GM18508 (cell line): ENCODE data around the gene OXLD1.
"Not testable (repeated sequence)": the region's sequence is repeated elsewhere in the genome, so short reads cannot be mapped to it uniquely, and the experiment has no call there.

Source experiments
- ATAC-seq: cut with Tn5 transposase; IDR thresholded peaks from one replicate; pipeline ENCODE4 v1.9.1; 2021; ENCODE audit warnings: moderate number of reproducible peaks; ENCODE audit not compliant: insufficient read depth, unreplicated experiment

The OXLD1 gene

DNA sequence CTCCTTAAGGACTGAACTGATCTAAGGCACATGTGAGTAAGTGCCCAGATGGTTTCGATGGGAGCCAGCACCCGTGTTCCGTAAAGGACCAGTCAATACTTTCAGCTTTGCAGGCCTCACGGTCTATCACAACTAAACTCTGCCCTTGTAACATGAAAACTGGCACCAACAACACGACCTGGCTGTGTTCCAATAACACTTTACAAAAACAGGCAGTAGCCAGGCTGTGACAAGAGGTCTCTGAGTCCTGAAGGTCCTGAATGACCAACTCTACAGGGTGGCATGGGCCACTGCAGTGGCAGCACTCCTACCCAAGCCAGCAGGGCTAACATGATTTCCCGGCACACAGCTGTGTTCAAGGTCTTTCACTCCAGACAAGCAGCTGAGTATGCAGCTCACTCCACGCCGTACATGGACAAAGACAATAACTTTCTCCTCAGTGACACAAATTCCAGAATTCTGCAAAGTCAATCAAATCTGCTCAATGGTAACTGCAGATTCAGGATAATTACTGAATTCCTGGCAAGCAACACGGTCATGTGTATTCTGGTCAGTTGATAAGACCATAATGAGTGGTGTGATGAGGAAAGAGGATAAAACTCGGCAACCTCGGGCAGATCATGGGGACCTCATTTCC lies 44.8 kb downstream of the OXLD1 start:
- ATAC-seq = no peak

DNA sequence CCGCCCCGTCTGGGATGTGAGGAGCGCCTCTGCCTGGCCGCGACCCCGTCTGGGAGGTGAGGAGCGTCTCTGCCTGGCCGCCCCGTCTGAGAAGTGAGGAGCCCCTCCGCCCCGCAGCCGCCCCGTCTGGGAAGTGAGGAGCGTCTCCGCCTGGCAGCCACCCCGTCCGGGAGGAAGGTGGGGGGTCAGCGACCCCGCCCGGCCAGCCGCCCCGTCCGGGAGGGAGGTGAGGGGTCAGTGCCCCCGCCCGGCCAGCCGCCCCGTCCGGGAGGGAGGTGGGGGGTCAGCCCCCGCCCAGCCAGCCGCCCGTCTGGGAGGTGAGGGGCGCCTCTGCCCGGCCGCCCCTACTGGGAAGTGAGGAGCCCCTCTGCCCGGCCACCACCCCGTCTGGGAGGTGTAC lies 48.1 kb downstream of the OXLD1 start:
- ATAC-seq = not testable (repeated sequence)

DNA sequence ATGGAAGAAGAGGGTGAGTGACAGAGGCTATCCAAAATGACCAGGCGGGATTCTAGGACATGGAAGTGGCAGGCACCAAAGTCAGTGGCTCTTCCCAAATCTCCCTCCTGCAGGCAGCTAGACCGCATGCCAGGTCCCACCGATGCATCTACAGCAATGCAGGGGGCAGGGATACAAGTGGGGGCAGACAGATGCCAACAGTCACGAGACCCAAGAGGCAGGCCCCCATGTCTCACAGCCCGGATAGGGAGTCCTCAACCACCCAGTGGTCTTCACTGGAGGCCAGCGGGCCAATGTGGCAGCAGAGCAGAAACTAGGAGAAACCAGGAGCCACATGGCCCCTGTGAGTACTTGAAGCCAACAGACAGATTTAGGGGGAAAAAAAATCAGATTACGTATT lies 49.5 kb downstream of the OXLD1 start:
- no peak for ATAC-seq

DNA sequence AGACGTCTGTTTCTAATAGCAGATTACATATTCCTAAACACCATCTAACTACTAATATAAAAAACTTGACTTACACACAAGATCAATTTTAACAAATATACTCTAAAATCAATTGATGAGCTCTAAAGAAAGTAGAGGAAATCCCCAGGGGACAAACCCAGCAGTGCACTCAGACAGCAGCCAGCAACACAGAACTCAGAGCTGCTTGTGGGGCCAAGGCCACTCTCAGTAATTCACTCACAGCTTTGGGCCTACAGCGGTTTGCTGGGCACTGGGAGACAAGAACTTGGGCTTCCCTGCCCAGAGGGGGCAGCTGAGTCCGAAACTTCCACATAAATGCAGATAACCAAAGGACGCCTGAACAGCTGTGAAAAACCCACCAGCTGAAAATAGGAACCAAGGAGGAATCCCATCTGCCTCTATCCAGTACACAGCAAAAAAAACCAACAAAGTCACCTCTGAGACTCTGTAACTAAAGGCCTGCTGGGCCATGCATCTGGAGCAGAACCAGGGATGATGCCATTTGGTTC lies 50.9 kb downstream of the OXLD1 start:
- ATAC-seq = no peak
